Left renal cortex interstitium (tissue), 4 donors: Measurements from ENCODE around the gene TMEM132D. TPM values are rescaled to one million over a fixed set of nuclear protein-coding genes. Genes with fewer than 3 reads are reported as not detected.

Experiments used
- DNase-seq, 4 donors: peaks; one replicate each; pipeline ENCODE4 v3.0.0-alpha.2; 2013; ENCODE audit warnings: low read depth in 4 of 4, low spot score in 2 of 4, missing footprints in 1 of 4
- polyA plus RNA-seq, 4 donors: library from polyadenylated mRNA; unstranded; fragments of 120-200 nt; gene quantifications; one replicate each; pipeline ENCODE4 v1.2.1, GENCODE V29; 2013; ENCODE audit not compliant: insufficient read length in 4 of 4

Gene TMEM132D
- polyA plus RNA-seq, 4 donors: 1.2 to 2.3 (median 2.0) TPM

DNA sequence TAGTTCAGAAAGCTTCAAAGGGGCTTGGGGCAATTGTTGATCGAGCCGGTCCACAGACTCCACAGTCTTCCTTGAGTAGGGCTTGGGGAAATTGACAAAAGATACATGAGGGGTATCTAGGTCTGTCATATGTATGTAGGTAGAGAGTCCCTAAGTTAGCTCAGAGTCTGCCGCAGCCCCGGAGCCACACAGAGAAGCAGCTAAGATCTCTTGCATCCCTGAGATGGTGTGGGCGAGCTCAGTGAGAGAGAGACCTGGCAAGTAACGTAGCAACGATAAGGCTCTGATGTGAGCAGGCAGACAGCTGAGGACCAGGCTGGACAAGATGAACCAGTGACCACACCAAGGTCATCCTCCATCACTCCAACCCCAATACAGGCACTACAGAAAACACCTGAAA is 297.6 kb downstream of the TMEM132D start:
- no peak for DNase-seq

GRCh38 chr12:129605666-129606065 is 298.2 kb downstream of the TMEM132D start:
- no peak for DNase-seq

- no peak for DNase-seq
Measured at GRCh38 chr12:129604506-129604905, 299.3 kb downstream of the TMEM132D start.

DNA sequence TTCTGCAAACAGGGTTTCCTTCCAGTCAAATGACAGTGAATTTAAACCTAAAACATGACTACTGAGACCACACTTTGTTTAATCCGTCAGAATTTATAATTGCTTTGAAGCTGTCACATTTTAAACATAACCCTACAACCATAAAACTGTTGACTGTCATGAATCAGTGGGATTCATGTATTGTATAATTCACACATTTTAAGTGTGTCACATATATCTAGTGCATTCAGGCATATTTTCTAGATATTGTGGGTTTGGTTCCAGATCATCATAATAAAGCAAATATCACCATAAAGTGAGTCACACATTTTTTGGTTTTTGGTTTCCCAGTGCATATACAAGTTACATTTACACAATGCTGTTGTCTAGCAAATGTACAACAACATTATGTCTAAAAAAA is 304.4 kb downstream of the TMEM132D start:
- no peak for DNase-seq

DNA sequence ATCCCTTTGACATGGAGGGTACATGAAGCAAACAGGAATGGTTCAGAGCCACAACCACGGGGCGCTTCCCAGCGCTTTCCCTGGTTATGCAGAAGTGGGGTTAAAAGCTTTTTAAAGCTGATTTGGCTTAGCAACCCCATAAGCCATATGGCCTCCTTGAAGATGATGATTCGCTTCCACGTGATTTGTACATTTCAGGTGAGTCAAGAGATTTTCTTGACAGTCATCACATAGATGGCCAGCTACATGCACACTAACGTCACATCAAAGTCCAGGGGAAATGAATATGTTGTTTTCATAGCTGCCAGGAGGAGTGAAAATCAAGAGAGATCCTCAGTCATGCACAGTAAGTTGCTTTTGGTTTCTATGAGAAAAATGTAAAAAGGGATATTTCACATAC is 309.7 kb downstream of the TMEM132D start:
- DNase-seq: no peak

DNA sequence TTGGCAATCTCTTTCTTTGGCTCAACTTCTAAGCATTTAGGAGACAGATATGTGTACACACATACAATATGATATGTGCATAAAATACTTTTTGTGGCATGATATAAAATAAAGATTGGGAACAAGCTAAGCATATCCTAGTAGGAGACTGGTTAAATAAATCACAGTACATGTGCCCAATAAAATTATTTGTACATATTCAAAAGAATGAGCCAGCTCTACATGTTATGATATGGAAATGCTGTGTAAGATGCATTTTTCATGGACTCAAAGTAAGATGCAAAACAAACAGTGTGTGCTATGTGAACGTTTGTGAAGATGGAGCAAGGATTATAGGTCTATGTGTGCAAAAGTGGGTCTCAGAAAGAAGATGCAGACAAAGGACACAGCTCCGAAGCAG is 311.4 kb downstream of the TMEM132D start:
- DNase-seq: no peak

DNA sequence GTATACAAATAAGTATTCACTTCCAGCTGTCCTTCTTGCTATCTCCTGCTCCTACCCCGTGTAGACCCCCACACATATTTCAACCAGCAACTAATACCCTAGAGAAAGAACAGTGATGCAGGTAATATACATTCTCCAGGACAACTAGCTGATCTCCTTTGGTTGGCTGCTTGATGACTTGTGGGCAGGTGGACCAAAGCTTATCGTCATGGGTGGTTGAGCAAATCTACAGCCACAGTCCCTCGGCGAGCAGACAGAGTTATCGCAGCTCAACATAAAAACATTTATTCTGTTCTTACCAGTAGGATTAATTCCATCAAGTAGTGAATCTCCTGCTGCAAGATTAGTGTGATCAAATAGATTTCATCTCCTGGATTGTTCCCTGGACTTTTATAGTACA is 314.3 kb downstream of the TMEM132D start:
- no peak for DNase-seq

DNA sequence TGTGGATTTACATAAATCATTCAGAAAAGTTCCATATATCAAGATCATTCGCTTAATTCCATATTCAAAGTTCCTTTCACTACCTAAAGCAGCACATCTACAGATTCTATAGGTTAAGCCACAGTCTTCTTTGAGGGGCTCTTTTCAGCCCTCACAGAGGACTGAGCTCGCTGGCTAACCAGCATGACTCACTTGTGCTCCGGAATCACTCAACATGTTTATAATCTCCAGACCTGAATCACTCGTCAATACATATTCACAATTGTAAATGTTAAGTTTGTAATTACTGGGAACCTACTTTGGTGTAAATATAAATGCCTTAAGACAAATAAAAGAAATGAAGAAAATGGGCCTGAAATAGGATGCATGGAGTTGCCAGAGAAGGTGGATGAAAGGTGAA is 315.7 kb downstream of the TMEM132D start:
- DNase-seq: no peak

DNA sequence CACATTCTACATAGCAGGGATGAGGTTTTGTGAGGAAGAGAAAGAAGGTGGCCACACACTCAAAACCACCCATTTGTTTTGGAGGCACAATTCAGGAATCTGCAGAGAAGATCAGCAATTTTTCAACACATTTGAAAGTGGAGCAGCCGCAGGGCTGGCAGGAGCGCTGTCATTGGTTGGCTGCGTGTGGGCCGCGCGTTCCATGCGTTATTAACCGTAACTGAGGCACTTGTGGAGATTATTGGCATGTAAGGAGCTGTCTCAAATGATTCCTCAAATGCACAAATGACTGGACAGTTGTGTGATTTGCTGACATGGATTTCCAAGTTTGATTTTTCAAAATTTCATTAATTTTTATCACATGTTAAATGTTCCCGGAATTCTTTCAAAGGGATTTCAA is 318.5 kb downstream of the TMEM132D start:
- DNase-seq: no peak

DNA sequence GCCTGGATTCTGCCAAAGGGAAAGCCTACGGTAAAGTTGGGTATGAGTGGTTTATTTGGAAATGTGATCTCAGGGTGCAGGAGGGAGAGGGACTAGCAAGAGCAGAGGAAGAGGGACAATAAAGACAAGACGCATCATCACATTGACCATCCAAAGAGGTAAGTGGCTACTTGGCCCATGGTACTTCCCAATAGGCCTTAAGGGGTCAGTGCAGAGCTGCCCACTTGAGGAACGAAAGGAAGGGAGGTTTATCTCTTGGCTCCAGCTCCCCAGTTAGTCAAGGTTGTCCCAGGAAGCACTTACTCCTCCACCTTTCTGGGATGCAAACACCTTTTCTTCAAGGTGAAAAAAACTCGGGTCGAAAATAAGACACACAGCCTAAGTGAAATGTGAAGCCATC is 323.9 kb downstream of the TMEM132D start:
- DNase-seq: no peak

- DNase-seq: no peak
Measured at GRCh38 chr12:129571901-129572494, 331.8 kb downstream of the TMEM132D start.

GRCh38 chr12:129570796-129571400 is 332.9 kb downstream of the TMEM132D start:
- DNase-seq: no peak

- no peak for DNase-seq
Measured at GRCh38 chr12:129566800-129567199, 337.0 kb downstream of the TMEM132D start.

GRCh38 chr12:129564768-129565167 is 339.1 kb downstream of the TMEM132D start:
- no peak for DNase-seq

DNA sequence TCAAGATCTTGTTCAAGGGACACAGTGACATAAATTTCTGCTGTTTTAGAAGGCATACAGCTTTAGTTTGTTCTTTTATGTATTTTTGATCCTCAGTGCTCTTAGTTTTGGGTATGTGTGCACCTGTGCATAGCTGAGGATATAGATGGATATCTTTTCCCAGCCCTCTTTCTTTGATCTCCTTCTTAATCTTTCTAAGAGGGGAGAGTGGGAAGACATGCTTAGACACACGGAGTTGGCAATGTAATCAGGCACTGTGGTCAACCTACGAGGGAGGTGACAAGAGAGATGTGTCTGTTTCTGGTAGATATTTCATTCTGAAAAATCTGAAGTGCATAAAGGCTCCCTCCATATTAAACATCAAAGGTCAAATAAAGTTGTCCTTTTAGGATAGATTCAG is 340.6 kb downstream of the TMEM132D start:
- no peak for DNase-seq

DNA sequence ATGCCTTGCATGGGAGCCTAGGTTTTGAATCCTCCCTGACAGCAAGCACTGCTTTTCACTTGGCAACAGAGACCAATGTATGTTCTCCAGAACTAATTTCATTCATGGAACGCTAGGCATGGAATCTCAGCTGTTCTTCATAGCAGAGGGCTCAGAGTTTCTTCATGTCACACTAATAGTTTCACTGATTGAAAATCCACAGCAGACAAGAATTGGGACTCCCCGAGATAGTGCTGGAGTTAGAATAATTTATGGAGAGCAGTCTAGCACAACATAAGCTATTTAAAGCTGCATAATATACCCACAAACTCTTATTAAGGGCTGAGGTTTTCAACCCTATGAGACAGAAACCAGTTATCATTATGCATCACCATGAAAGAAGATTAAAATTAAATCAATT is 342.5 kb downstream of the TMEM132D start:
- no peak for DNase-seq

DNA sequence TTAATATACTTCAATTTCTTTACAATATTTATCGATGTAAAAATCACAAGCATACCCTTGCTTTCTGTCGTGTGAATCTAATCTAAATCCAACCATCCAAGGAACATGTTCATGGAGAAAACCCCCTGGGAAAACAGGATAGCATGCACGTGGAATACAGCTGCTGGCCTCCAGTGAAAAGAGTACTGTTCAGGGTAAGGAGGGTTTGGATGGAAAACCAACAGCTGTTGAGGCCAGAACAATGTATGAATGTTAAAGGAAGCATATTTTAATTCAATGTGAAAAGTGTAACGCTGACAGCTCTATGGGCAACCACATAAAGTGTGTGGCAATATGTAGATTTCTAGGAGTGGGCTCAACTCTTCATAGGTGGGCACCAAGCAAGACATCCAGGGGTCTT is 344.0 kb downstream of the TMEM132D start:
- no peak for DNase-seq

- no peak for DNase-seq
Measured at GRCh38 chr12:129558036-129558435, 345.8 kb downstream of the TMEM132D start.

GRCh38 chr12:129556082-129556481 is 347.7 kb downstream of the TMEM132D start:
- no peak for DNase-seq

DNA sequence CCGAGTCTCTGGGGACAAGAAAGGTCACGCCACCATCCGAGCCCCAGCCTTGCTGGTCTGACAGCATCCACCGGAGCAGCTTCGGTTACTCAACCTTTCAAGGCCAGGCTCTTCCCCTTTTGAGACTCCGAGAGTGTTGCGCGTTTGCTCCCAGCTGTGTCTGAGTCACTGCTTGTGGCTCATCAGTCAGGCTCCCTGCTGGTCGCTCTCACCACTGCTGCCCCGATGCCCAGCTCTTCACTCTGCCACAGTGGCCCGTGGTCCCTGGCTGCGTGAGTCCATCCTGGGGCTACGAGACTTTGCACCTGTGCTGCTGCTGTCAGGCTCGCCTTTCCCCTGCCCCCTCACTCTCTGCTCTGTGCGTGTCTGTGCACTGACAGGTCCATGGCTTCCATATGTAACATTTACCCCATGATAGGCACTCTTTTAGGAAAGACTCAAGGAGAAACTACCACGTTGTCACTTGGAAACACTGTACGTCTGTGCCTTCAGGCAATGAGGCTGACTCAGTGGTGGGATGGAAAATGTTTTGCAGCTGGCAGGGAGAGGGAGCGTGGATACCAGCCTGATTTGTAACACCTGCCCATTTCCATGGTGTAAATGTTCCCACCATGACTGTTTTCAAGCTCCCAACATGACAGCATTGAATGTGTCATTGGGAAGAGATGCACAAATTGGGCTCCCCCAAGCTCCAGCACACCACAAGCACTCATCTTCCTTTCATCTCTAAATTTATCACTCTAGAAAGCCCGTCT is 350.7 kb downstream of the TMEM132D start:
- no peak for DNase-seq

GRCh38 chr12:129551441-129551840 is 352.4 kb downstream of the TMEM132D start:
- DNase-seq: no peak

- DNase-seq: no peak
Measured at GRCh38 chr12:129550353-129550752, 353.5 kb downstream of the TMEM132D start.
